LoVo (cell line): ENCODE data around the gene SBF2.

Experiments used
- DNase-seq: peaks from one replicate; pipeline ENCODE4 v3.0.0-alpha.2; 2016; ENCODE audit warnings: low spot score

The SBF2 gene

DNA sequence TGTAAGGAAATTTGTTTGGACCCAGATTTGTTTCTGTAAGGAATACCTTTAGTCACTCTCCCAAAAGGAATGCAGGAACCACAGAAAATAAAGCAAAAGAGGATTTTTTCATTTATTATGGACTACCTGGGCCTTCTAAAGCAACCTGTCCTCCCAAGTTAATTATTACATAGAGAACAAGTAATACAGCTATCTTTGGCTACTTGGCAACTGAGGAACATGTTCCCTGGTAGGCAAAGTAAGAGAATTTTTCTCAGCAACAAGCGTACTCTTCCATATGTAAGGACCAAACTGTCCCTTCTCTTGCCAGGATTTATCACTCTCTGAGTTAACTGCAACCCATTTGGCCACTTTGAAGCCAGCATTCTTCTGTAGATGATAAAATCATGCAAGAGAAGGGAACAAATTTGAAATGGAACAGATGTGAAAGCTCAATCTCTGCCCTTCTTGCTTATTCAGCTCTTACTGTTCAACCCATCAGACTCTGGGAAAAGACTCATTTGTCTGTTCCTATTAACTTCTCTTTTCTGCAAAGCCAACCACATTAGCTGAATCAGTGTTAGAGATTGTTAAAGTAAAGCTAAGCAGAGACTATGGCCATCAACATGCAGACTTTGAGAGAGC is 440.0 kb downstream of the SBF2 start:
- no peak for DNase-seq

DNA sequence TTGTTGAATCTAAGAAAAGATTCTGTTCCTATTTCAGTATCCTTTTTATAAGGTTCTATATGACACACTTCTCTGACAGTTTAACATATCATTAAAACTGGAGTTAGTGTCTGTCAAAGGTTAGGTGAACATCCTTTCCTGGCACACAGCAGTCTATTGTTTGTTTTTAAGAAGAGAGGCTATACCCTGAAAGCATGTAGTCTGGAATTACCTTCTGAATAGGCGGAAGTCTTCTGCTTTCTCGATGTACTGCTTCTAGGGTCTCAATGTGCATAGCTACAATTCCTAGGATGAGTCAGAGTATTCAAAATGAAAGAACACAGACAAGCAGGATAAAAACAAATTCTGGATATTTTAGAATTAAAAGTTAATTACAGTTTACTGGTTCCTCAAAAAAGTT is 441.6 kb downstream of the SBF2 start:
- no peak for DNase-seq

DNA sequence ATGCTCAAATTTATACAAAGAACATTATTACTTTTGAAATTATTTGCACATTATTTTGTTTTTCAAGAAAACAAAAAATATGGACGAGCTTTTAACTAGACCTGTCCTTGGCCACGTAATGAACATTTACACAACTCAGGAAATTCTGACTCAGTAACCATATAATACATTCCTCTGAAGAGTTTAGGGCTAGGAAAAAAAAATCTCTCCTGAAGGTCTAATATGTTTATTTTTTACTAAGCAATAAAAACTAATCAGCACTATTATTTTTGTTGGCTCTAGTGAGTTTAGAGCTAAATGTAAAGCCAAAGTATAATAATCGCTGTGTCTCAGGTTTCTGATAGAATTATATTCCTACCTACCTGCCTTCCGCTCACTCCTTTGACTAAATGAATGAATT is 442.7 kb downstream of the SBF2 start:
- no peak for DNase-seq

DNA sequence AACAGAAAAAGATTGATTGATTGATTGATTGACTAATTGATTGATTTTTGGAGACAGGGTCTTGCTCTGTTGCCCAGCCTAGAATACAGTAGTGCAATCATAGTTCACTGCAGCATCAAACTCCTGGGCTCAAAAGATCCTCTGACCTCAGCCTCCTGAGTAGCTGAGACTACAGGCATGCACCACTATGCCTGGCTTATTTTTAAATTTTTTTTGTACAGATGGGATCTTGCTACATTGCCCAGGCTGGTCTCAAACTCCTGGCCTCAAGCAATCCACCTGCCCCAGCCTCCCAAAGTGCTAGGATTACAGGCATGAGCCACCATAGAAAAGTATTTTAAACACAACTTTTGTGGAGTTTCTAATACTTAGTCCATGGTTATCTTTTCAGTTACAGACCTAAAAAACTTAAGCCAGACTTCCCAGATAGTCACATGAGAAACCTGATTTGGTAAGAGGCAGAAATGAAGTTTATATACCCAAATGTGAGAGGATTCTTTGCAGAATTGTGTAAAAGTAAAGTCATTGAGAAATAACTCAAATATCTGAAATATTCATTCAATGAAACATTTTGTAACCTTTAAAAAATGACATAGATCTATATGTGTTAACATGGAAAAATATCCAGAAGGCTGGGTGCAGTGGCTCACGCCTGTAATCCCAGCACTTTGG is 443.7 kb downstream of the SBF2 start:
- DNase-seq: no peak

DNA sequence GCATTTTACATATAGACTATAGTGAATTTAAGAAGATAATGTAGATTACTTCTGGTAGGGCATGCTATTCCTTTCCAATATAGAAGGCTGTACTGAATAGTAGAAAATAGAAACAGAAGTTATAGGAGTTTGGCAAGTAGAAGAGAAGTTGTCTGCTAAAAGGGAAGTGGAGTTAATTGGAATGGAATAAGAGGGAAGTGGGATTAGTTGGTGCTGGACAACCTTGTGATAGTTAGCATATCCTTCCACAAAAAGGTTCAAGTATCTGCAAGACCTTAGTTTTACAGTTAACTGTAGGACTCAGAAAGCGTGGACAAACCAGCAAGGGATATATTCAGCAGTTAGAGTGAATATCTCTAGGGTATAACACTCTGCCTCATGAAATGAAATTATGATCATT is 444.6 kb downstream of the SBF2 start:
- DNase-seq: no peak

DNA sequence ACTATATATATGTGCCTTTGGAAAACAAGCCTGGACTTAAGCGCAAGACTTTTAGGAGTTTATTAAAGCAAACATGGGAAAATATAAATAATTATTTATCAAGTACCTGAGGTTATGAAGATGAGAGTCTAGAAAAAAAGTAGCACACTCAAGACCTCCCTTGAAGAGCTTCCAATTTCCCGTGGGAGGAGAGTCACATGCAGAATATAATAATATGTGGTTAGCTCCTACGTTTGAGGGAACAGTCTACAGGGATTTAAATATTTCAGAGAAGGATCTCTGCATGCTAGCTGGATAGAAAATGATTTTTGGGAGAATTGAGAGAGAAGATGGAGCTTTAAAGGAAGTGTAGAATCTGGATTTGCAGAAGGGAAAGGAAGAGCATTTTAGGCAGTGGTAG is 446.4 kb downstream of the SBF2 start:
- no peak for DNase-seq

DNA sequence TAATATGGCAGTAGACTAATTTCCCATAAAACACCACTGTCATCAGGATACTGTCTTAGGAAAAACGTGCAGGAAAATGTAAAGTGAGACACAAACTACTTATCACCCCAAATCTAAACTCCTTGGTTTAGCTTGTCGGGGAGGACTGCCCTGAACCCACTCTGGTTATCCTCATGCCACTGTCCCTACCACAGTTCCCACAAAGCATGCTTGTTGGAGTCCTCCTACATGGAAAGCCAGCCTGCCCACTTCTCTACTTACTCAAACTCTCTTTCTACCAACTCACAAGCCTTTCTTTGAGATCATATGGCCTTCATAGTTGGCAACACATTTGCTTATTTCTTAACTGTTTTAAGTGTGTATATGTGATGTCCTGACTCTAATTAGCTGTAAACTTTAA is 451.1 kb downstream of the SBF2 start:
- no peak for DNase-seq

DNA sequence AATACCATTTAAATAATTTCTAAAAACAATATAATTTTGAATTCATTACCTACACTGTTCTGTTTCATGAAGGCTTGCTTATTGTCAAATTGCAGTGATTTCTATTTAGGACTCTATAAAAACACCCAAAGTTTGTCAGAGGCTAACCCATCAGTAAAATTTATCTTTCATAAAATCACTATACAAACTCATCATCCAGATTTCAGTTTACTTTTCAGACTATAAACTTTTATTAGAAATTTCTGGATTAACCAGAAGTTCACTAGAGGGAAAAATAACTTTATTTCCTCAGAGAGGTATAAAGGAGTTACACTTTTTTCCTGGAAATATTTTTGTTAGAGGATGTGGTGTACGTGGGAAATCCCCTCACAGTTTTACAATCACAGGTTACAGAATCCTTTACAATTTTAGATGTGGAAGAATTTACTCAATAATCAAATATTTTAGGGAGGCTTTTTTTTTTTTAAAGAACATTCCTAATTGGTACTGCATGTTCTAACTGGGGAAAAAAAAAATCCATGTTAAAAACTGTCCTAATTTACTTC is 453.5 kb downstream of the SBF2 start:
- no peak for DNase-seq

DNA sequence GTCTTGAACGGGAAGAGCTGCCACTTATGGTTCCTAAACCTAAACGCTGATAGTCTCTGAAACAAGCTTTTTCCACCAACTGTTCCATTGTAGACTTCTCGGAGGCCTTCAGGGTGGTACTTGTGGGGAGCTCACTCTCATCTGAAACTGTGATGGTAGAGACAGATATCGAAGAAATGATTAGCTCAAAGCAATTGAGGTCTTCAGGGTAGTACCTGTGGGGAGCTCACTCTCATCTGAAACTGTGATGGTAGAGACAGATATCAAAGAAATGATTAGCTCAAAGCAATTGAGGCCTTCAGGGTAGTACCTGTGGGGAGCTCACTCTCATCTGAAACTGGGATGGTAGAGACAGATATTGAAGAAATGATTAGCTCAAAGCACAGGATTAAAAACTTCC is 454.5 kb downstream of the SBF2 start:
- no peak for DNase-seq

DNA sequence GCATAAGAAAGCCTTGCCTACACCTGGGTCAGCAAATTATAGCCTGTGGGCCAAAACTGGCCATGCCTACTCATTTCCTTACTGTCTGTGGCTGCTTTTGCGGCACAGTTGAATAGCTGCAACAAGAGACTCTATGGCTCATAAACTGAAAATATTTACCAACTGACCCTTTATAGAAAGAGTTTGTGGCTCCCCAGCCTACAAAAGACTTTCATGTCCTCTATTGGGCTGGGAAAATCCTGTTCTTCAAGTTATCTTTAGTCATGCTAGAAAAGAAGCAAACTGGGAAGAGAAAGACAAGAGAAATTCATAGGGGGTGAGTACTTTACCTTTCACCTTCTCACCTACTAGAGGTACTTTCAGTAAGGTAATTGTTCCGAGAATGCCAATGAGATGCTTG is 455.1 kb downstream of the SBF2 start:
- DNase-seq: no peak

DNA sequence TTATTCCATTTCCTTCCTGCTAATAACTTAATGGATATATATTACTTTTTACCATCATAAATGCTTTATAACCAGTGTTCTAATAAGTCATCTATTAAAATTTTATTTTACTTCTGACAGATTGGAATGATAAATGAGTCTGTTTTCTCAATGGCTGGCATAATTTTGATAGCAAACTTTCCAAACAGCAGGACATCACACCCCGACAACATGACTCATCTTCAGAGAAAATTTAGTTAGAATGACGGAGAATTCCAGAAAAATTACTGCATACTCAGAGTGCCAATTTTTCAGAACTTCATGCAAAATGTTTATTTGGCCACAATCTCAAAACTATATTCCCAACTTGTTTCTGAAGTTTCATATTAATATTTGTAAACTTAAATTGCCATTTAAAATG is 455.8 kb downstream of the SBF2 start:
- no peak for DNase-seq

DNA sequence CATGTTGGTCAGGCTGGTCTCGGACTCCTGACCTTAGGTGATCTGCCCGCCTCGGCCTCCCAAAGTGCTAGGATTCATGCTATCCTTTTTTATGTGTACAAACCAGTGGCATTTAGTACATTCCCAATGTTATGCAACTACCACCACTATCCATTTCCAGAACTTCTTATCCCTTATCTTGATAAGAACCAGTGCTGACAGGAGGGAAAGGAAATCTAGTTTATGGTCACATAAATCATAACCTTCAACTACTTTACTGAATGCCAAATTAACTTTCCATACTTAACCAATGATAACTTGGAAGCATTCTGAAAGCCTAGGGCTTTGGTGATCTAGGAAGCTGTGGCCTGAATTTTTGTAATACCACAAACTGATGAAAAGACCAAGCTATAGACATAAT is 459.7 kb downstream of the SBF2 start:
- no peak for DNase-seq

DNA sequence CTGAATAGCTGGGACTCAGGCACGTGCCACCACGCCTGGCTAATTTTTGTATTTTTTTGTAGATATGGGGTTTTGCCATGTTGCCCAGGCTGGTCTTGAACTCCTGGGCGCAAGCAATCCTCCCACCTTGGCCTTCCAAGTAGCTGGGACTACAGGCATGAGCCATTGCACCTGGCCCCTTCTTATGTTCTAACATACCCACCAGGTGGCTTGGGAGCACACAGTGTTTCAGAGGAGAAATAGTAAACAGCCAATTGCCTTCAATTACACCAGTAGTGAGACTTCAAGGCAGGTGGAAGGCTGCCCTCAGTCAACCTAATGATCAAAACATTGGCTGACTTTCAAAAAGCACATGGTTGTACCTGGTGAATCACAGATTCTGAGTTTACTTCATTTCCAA is 462.9 kb downstream of the SBF2 start:
- no peak for DNase-seq

DNA sequence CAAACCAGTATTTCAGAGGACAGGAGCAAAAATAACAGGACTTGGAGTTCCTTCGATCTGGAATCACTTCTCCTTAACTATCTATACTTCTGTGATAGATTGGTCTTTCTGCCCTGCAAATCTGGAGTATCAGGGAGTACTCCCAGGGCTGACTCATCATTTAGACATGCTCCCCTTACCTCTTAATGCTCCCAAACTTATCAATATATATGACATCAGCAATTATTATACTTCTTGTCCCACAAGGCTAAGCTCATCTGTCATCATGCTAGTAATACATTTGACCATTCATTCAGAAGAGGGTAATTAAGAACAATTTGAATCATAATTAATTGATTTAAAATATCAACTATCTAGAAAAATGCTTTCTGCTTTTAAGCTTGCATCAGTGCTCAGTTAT is 466.3 kb downstream of the SBF2 start:
- DNase-seq: no peak

DNA sequence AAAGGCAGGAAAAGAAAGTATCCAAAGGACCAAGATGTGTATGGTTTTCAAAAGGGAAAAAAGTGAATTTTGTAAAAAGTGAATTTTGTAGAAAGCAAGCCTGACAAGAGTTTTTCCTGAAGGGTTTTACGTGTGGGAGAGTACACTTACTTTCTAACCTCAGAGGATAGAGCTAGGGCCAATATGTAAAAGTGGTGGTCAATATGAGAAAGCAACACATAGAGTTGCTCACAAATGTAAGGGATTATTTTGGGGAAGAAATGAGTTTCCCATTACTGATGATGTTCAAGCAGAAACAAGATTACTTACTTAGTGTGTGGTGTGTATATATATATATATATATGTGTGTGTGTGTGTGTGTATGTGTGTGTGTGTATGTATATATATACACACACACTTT is 467.6 kb downstream of the SBF2 start:
- no peak for DNase-seq

DNA sequence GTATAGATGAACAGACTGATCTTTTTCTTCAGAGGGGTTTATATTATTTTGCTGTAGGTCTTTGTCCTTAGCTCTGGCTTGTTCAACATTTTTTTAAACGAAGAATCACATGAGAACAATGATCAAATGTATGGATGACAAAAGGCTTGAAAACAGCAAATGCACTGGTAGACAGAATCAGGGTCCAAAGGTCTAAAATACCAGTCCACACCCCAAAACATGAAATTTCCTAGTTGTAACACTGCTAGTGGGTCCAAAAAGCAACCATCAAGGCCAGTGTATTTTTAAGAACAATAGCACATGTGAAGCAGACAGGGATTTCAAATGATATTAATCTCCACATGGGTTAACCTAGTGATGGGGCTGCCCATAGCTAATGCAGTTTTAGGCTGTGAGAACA is 468.1 kb downstream of the SBF2 start:
- no peak for DNase-seq

DNA sequence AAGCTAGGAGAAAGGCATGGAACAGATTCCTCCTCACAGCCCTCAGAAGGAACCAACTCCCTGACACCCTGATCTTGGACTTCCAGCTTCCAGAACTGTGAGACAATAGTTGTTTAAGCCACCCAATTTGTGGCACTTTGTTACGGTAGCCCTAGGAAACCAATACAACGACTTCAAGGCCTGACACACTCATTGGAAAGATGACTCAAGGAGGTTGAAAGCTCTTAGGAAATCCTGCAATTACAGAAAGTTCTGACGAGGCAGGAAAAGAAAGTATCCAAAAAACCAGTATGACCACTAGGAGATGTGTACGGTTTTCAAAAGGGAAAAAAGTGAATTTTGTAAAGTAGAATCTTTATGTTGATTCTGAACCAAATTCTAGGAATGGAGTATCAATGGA is 468.7 kb downstream of the SBF2 start:
- DNase-seq: no peak

DNA sequence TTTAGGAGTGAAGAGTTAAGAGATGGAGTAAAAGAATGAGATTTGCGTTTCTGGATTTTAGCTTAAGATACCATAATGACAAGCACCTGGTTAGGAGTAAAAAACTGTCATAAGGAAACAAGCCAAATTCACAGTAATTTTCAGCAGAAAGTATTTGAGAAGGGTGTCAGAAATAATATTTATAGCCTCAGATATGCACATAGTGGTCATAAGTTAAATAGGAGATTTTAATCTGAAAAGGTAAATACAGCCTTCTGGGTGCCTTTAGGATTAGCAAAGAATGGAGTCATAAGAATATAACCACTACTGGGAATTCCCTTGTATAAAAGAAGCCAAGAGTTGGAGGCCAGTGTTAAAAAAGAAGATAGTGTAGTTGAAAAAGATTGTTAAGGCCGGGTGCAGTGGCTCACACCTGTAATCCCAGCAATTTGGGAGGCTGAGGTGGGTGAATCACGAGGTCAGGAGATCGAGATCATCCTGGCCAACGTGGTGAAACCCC is 470.1 kb downstream of the SBF2 start:
- DNase-seq: no peak

DNA sequence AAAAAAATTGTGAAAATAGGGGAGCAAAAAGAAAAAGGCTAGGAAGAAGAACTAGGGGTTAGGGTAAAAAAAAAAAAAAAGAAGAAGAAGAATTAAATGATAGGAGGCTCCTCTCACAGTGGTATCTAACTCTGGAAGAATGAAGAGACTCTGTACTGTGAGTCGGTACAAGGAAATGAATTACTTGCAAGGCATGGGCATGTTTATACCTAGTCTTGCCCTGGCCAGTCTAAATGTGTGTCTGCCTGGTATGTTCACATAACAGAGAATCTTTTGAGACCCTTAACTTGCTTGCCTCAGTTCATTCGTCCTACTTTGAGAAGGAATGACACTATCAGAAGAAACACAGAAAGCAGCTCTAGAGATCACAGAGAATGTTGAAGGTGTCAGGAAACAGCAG is 470.6 kb downstream of the SBF2 start:
- DNase-seq: no peak

DNA sequence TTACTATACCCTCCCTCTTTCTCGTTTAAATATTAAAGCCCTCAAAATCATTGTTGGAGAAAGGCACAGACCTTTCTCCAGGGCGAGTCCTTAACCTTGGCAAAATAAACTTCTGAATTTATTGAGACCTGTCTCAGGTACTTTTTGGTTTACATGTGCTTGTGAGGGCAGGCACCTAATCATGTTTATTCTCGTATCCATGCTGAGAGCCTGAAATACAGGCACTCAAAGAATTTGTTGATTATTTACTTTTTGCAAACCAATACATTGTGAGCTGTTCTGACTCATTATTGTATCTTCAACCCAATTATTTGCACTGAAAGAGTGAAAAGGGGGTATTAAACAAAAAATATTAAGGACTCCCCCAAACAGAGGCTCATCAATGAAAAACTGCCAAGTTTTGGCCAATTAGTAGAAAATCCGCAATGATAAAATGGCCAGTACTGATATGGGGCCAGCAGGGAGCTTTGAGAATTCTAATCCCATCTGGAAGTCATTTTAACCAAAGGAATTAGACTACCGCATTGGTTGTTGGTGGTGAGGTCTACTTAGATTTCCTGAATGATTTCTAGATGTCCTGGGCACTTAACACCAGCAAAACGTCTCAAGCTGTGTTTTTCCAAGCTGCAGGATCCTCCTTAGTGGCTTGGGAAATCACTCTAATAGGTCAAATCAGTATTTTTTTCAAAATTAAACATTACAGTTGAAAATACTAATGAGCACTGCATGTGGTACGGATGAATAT is 472.8 kb downstream of the SBF2 start:
- DNase-seq: no peak

DNA sequence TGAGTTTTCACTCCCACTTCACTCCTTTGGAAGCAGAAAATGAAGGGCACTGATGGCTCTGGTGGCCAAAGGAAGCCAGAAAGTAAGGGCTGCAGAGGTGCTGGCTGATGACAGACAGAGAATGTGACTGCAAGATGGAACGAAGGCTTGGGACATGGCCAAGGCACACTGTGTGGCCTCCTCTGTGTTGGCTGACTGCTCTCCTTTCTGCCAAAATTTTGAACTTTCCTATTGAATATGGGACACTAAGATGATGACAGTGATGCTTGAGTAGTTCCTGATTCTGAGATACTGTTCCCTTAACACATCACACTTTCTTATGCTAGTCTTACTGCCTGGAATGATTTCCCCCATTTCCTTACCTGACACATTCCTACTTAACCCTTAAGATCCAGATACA is 473.8 kb downstream of the SBF2 start:
- DNase-seq: no peak

DNA sequence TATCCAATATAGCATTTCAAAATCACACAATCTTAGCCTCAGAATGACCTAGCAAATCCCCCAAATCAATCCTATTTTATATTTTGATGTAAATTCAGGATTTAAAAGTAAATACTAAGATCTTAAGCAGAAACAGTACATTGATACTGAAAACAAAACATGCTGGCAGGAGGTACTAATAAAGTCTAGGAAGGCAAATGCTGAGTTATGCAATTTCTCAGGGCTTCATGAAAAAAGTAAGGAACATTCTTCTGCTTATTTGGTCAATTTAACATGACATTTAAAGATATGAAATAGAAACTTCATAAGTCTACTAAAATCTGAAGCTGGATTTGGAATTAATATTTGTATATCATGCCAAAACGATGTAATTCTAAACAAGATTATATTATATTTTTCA is 476.8 kb downstream of the SBF2 start:
- no peak for DNase-seq

DNA sequence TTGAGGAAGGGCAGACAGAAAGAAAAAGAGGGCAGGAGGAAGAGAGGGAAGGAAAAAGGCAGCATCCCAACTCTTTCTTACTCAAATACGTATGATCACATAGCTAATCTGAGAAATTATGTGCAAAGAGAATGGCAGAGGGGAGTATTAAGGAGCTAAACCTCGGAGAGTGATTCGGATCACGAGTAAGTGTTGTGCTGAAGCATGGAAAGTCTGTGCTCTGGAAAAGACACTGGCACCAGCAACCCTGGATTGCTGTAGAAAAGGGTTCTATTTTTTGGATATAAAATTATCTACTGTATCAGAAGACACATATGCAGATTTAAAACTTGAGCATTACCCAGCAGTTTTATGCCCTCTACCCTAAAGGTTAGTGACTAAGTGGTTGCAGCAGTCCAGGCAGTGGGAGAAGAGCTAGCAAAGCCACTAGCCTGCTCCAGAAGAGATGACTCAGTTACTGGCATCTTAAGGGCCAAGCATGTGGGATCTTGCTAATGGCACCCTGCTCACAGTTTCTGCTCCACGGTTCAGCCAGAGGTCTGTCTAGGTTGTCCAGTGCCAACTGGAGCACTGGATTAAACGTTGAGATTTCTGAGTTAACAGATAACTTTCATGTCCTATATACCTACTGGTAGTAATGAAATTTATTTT is 478.4 kb downstream of the SBF2 start:
- DNase-seq: no peak
